Skeletal muscle tissue (tissue), 4 donors: ENCODE measurements around the gene PROM1. TPM values are rescaled to one million over a fixed set of nuclear protein-coding genes. Genes with fewer than 3 reads are reported as not detected.

ENCODE experiments used
- H3K27ac ChIP-seq: one replicate; pipeline ENCODE4 v1.7.0; 2013; ENCODE audit warnings: mild to moderate bottlenecking, low read depth, low read length, inconsistent platforms
- H3K27me3 ChIP-seq, 3 donors: one replicate each; pipeline ENCODE4 v1.7.0; 2013; ENCODE audit warnings: low read length in 3 of 3; ENCODE audit not compliant: control insufficient read depth in 3 of 3, insufficient read depth in 3 of 3
- H3K36me3 ChIP-seq, 3 donors: one replicate each; pipeline ENCODE4 v1.7.0; 2013; ENCODE audit warnings: low read length in 3 of 3; ENCODE audit not compliant: control insufficient read depth in 3 of 3, insufficient read depth in 3 of 3
- H3K4me1 ChIP-seq, 3 donors: one replicate each; pipeline ENCODE4 v1.7.0; 2013; ENCODE audit warnings: low read length in 3 of 3, mild to moderate bottlenecking in 3 of 3; ENCODE audit not compliant: control insufficient read depth in 3 of 3, insufficient read depth in 3 of 3
- H3K4me3 ChIP-seq, 3 donors: one replicate each; pipeline ENCODE4 v1.7.0; 2013; ENCODE audit warnings: low read length in 3 of 3
- H3K9ac ChIP-seq, 3 donors: one replicate each; pipeline ENCODE4 v1.7.0; 2013; ENCODE audit warnings: low read length in 3 of 3, mild to moderate bottlenecking in 3 of 3, moderate library complexity in 2 of 3, low read depth in 1 of 3
- H3K9me3 ChIP-seq, 3 donors: one replicate each; pipeline ENCODE4 v1.7.0; 2013; ENCODE audit warnings: low read length in 3 of 3; ENCODE audit not compliant: control insufficient read depth in 3 of 3
- total RNA-seq: library from RNA; depleted of rRNA; stranded (reverse); fragments of >200 nt; gene quantifications from one replicate; pipeline ENCODE4 v1.2.3, GENCODE V29; 2014
- donor health status: Osteomylitis.

PROM1 gene
- total RNA-seq, 1 donor from 2014 or later: 40.2 TPM

GRCh38 chr4:16122308-16122711, 38.5 kb upstream of the PROM1 start:
- H3K27ac ChIP-seq: no peak overlapping the region
- no peaks in the 10 kb centered on the region for H3K36me3 ChIP-seq
- H3K9me3 ChIP-seq: no peaks in the 10 kb centered on the region
- no peak overlapping the region for H3K9ac ChIP-seq
- H3K4me1 ChIP-seq: peaks cover 23 to 28% (median 26%) of the 10 kb centered on the region in 3 donors
- H3K4me3 ChIP-seq: no peak overlapping the region
- no peaks in the 10 kb centered on the region for H3K27me3 ChIP-seq

- Histone ChIP-seq H3K27me3 (no peaks in the 10 kb centered on the region), H3K9ac (no peak overlapping the region), H3K27ac (no peak overlapping the region), H3K36me3 (no peaks in the 10 kb centered on the region), H3K4me1 (peaks cover 39 to 44% (median 42%) of the 10 kb centered on the region in 3 donors), H3K9me3 (no peaks in the 10 kb centered on the region), H3K4me3 (no peak overlapping the region)
Measured at GRCh38 chr4:16120720-16121119, 36.9 kb upstream of the PROM1 start.

- no peaks in the 10 kb centered on the region for H3K9me3 ChIP-seq
- no peaks in the 10 kb centered on the region for H3K36me3 ChIP-seq
- H3K9ac ChIP-seq: no peak overlapping the region
- peaks cover 43 to 51% (median 45%) of the 10 kb centered on the region in 3 donors for H3K4me1 ChIP-seq
- no peaks in the 10 kb centered on the region for H3K27me3 ChIP-seq
- no peak overlapping the region for H3K4me3 ChIP-seq
- H3K27ac ChIP-seq: no peak overlapping the region
Measured at GRCh38 chr4:16119981-16120380, 36.2 kb upstream of the PROM1 start.

GRCh38 chr4:16118090-16118489, 34.3 kb upstream of the PROM1 start:
- Histone ChIP-seq H3K36me3 (no peaks in the 10 kb centered on the region), H3K27me3 (no peaks in the 10 kb centered on the region), H3K9me3 (no peaks in the 10 kb centered on the region), H3K4me3 (no peak overlapping the region), H3K27ac (peak overlapping the region; percentile 81), H3K9ac (peak overlapping the region; percentile 26 to 58 (median 57)), H3K4me1 (peaks cover 46 to 58% (median 48%) of the 10 kb centered on the region in 3 donors)

DNA sequence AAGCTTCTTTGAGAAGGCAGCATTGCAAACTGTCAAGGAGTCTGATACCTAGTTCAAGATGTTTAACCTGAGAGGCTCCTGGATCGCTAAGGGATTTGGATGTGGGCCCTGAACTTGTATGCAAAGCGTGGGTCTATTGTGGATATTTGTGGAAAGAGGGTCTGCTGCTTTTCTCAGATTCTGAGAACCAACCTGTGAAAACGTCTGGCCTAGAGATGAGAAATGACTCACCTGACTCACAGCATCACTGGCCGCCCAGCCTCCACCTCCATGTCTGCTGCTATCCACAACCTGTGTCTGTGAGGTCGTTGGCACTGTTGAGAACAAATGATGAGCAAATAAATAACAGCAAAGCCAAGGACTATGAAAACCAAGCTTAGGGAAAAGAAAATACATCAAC, 33.3 kb upstream of the PROM1 start:
- H3K4me1 ChIP-seq: peaks cover 42 to 48% (median 47%) of the 10 kb centered on the region in 3 donors
- H3K4me3 ChIP-seq: peak overlapping the region in 1 of 3 donors; percentile 20
- no peaks in the 10 kb centered on the region for H3K27me3 ChIP-seq
- H3K9me3 ChIP-seq: no peaks in the 10 kb centered on the region
- H3K36me3 ChIP-seq: no peaks in the 10 kb centered on the region
- no peak overlapping the region for H3K9ac ChIP-seq
- H3K27ac ChIP-seq: peak overlapping the region; percentile 81

DNA sequence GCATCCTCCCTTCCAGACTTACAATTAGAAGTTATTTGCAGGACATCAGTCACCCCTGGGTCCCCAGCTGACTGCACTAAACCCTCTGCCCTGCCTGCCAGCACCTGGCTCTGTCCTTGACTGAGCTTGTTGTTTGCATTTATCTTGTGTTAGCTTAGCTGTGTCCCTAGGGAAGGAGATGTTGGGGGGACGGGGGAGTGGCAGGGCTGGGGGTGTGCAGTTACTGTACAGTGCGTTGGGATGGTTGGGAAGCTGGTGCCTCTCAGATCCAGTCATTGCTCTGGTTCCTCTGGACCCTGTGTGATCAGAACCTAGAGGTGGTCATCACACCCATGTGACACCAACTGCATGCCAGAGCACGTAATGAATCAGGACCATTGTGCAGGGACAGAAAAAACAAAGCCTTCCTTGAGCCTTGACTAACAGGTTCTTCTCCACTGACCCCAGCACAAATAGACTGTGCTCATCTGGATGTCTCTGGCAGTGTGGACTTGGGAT, 32.7 kb upstream of the PROM1 start:
- H3K4me1 ChIP-seq: peaks cover 42 to 44% (median 44%) of the 10 kb centered on the region in 3 donors
- H3K27me3 ChIP-seq: no peaks in the 10 kb centered on the region
- no peaks in the 10 kb centered on the region for H3K36me3 ChIP-seq
- H3K9ac ChIP-seq: no peak overlapping the region
- no peaks in the 10 kb centered on the region for H3K9me3 ChIP-seq
- peak overlapping the region; percentile 81 for H3K27ac ChIP-seq
- H3K4me3 ChIP-seq: no peak overlapping the region

DNA sequence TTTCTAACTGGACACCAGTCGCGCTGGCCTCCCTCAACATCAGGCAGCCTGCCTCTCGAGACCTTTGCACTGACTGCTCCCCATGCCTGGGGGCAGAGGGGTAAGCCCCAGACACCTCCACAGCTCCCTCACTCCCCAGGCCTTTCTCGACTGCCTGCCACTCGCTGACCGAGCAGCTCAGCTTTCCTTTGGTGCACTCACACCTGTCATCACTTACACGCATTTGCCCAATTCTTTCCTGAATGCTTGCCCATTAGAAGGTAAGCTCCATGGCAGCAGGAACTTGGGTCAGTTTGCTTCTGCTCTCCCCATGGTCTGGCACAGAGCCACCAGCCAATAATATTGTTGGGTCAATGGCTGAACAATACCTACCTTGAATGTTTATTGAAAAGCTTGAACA, 32.2 kb upstream of the PROM1 start:
- Histone ChIP-seq H3K4me1 (peaks cover 42 to 44% (median 43%) of the 10 kb centered on the region in 3 donors), H3K27ac (peak overlapping the region; percentile 81), H3K9ac (no peak overlapping the region), H3K4me3 (peak overlapping the region in 2 of 3 donors; percentile 11 to 25), H3K27me3 (no peaks in the 10 kb centered on the region), H3K9me3 (no peaks in the 10 kb centered on the region), H3K36me3 (no peaks in the 10 kb centered on the region)

- H3K36me3 ChIP-seq: no peaks in the 10 kb centered on the region
- no peaks in the 10 kb centered on the region for H3K27me3 ChIP-seq
- H3K9me3 ChIP-seq: no peaks in the 10 kb centered on the region
- no peak overlapping the region for H3K9ac ChIP-seq
- H3K4me3 ChIP-seq: no peak overlapping the region
- H3K4me1 ChIP-seq: peaks cover 42 to 44% (median 43%) of the 10 kb centered on the region in 3 donors
- H3K27ac ChIP-seq: peak overlapping the region; percentile 39
Measured at GRCh38 chr4:16114546-16114945, 30.7 kb upstream of the PROM1 start.

DNA sequence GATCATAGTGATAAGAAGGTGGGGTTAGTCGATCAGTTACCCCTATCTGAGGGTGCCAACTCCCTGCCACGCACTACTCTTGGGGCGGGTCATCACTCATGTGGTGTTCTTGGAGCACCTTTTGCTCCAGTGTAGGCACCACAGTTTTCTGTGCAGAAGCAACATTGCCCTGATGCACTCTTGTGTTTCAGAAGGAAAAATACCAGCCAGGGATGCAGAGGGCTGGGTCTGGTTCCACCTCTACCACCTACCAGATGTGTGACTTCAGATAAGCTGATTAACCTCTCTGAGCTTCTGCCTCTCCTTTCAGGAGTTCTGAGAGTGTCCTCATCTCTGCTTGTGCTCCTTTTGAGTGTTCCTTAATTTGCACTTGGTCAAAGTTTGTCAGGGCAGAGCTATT, 29.9 kb upstream of the PROM1 start:
- H3K9ac ChIP-seq: no peak overlapping the region
- H3K36me3 ChIP-seq: no peaks in the 10 kb centered on the region
- H3K4me3 ChIP-seq: no peak overlapping the region
- no peaks in the 10 kb centered on the region for H3K9me3 ChIP-seq
- H3K27me3 ChIP-seq: no peaks in the 10 kb centered on the region
- peaks cover 42 to 43% (median 43%) of the 10 kb centered on the region in 3 donors for H3K4me1 ChIP-seq
- peak overlapping the region; percentile 39 for H3K27ac ChIP-seq

DNA sequence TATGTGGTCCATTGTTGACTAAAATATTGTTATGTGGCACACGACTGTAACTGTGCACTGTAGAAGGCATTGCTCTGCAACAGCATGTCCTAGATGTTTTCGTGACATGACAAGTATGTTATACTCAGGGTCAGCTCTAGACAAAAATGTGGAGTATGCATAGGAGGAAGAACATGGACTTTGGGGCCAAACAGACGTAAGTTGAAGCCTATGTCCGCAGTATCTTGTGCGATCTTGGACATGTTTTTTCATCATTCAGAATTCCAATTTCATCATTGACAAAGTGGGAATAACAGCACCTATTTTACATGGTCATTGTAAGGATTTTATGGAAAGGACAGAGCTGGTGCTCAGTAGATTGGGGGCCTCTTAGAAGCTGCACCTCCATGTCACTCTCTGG, 27.7 kb upstream of the PROM1 start:
- no peak overlapping the region for H3K4me3 ChIP-seq
- H3K4me1 ChIP-seq: peaks cover 23 to 31% (median 25%) of the 10 kb centered on the region in 3 donors
- no peaks in the 10 kb centered on the region for H3K9me3 ChIP-seq
- H3K9ac ChIP-seq: no peak overlapping the region
- H3K27ac ChIP-seq: no peak overlapping the region
- H3K27me3 ChIP-seq: no peaks in the 10 kb centered on the region
- H3K36me3 ChIP-seq: no peaks in the 10 kb centered on the region
